IPS DF 6.9 (cell line): Measurements from ENCODE around the gene MGAT3.

Experiments used
- DNase-seq: peaks from one replicate; pipeline ENCODE4 v3.0.0-alpha.2; 2013; ENCODE audit warnings: low read depth, low spot score
- H3K27ac ChIP-seq: one replicate; pipeline ENCODE4 v1.5.1; 2013; ENCODE audit warnings: low read length, control low read depth
- H3K27me3 ChIP-seq: 2 replicates; pipeline ENCODE4 v1.6.1; 2013; ENCODE audit warnings: mild to moderate bottlenecking, low read length; ENCODE audit not compliant: control insufficient read depth, insufficient read depth
- H3K36me3 ChIP-seq: 2 replicates; pipeline ENCODE4 v1.6.1; 2013; ENCODE audit warnings: low read length; ENCODE audit not compliant: control insufficient read depth, insufficient read depth
- H3K4me1 ChIP-seq: 2 replicates; pipeline ENCODE4 v1.6.1; 2013; ENCODE audit warnings: low read length; ENCODE audit not compliant: control insufficient read depth, insufficient read depth
- H3K4me3 ChIP-seq: 2 replicates; pipeline ENCODE4 v1.5.1; 2013; ENCODE audit warnings: mild to moderate bottlenecking, low read length
- H3K9me3 ChIP-seq: 2 replicates; pipeline ENCODE4 v1.6.1; 2013; ENCODE audit warnings: low read length, inconsistent platforms; ENCODE audit not compliant: control insufficient read depth, insufficient read depth
- WGBS: extraction: QIAGEN DNeasy Blood & Tissue Kit; methylation state at CpG from one replicate; pipeline ENCODE4 v1.1.7; 2013; ENCODE audit warnings: mixed read lengths, missing lambda C conversion rate; ENCODE audit not compliant: insufficient read length, insufficient coverage; 5-methylcytosine and 5-hydroxymethylcytosine counted together

Gene MGAT3

GRCh38 chr22:39416319-39416718 lies 40.5 kb upstream of the MGAT3 start:
- Histone ChIP-seq H3K4me1 (no peaks in the 10 kb centered on the region; the same call in 1 of the 2 replicates), H3K4me3 (no peak overlapping the region), H3K27ac (no peak overlapping the region), H3K9me3 (no peaks in the 10 kb centered on the region), H3K27me3 (no peaks in the 10 kb centered on the region), H3K36me3 (peaks cover 27% of the 10 kb centered on the region)
- DNase-seq = no peak
- WGBS = no CpG with 5 or more reads among the region's 7 CpGs

- Histone ChIP-seq H3K27ac (no peak overlapping the region), H3K4me1 (no peaks in the 10 kb centered on the region; the same call in 1 of the 2 replicates), H3K27me3 (no peaks in the 10 kb centered on the region), H3K4me3 (no peak overlapping the region), H3K9me3 (no peaks in the 10 kb centered on the region), H3K36me3 (peaks cover 31% of the 10 kb centered on the region)
- WGBS = no CpG with 5 or more reads among the region's 12 CpGs
- no peak for DNase-seq
These were observed 39.2 kb upstream of the MGAT3 start for GRCh38 chr22:39417641-39418040.

GRCh38 chr22:39418696-39419095 lies 38.1 kb upstream of the MGAT3 start:
- H3K27ac ChIP-seq = no peak overlapping the region
- no peaks in the 10 kb centered on the region; the same call in 1 of the 2 replicates for H3K4me1 ChIP-seq
- no CpG with 5 or more reads among the region's 12 CpGs for WGBS
- H3K36me3 ChIP-seq = peaks cover 32% of the 10 kb centered on the region
- no peaks in the 10 kb centered on the region for H3K9me3 ChIP-seq
- H3K4me3 ChIP-seq = no peak overlapping the region
- H3K27me3 ChIP-seq = no peaks in the 10 kb centered on the region
- no peak for DNase-seq

GRCh38 chr22:39419096-39419495 lies 37.7 kb upstream of the MGAT3 start:
- Histone ChIP-seq H3K27ac (no peak overlapping the region), H3K36me3 (peaks cover 32% of the 10 kb centered on the region), H3K9me3 (no peaks in the 10 kb centered on the region), H3K27me3 (no peaks in the 10 kb centered on the region), H3K4me3 (no peak overlapping the region), H3K4me1 (no peaks in the 10 kb centered on the region; the same call in 1 of the 2 replicates)
- no CpG with 5 or more reads among the region's 6 CpGs for WGBS
- no peak for DNase-seq

- no peak for DNase-seq
- no CpG with 5 or more reads among the region's 5 CpGs for WGBS
- H3K9me3 ChIP-seq = no peaks in the 10 kb centered on the region
- no peak overlapping the region for H3K4me3 ChIP-seq
- no peaks in the 10 kb centered on the region; the same call in 1 of the 2 replicates for H3K4me1 ChIP-seq
- peaks cover 32% of the 10 kb centered on the region for H3K36me3 ChIP-seq
- no peak overlapping the region for H3K27ac ChIP-seq
- no peaks in the 10 kb centered on the region for H3K27me3 ChIP-seq
These were observed 36.9 kb upstream of the MGAT3 start for GRCh38 chr22:39419911-39420310.

GRCh38 chr22:39421691-39422090 lies 35.1 kb upstream of the MGAT3 start:
- no peaks in the 10 kb centered on the region for H3K9me3 ChIP-seq
- H3K27ac ChIP-seq = no peak overlapping the region
- H3K27me3 ChIP-seq = no peaks in the 10 kb centered on the region
- H3K4me3 ChIP-seq = no peak overlapping the region
- no peak for DNase-seq
- H3K4me1 ChIP-seq = peaks cover 2% of the 10 kb centered on the region; the same call in 1 of the 2 replicates
- peaks cover 27% of the 10 kb centered on the region for H3K36me3 ChIP-seq
- no CpG with 5 or more reads among the region's 11 CpGs for WGBS

- Histone ChIP-seq H3K27me3 (no peaks in the 10 kb centered on the region), H3K9me3 (no peaks in the 10 kb centered on the region), H3K4me3 (no peak overlapping the region), H3K36me3 (peaks cover 25% of the 10 kb centered on the region), H3K27ac (no peak overlapping the region), H3K4me1 (peaks cover 2% of the 10 kb centered on the region; the same call in 1 of the 2 replicates)
- WGBS = no CpG with 5 or more reads among the region's 7 CpGs
- DNase-seq = no peak
These were observed 34.7 kb upstream of the MGAT3 start for GRCh38 chr22:39422101-39422500.

- Histone ChIP-seq H3K27me3 (no peaks in the 10 kb centered on the region), H3K27ac (no peak overlapping the region), H3K4me1 (peaks cover 2% of the 10 kb centered on the region), H3K9me3 (no peaks in the 10 kb centered on the region), H3K4me3 (no peak overlapping the region), H3K36me3 (peaks cover 25% of the 10 kb centered on the region)
- no peak for DNase-seq
- no CpG with 5 or more reads among the region's 6 CpGs for WGBS
These were observed 34.1 kb upstream of the MGAT3 start for GRCh38 chr22:39422721-39423120.

GRCh38 chr22:39423976-39424375 lies 32.8 kb upstream of the MGAT3 start:
- no CpG with 5 or more reads among the region's 3 CpGs for WGBS
- Histone ChIP-seq H3K27me3 (no peaks in the 10 kb centered on the region), H3K4me1 (peaks cover 11% of the 10 kb centered on the region), H3K36me3 (peaks cover 25% of the 10 kb centered on the region), H3K4me3 (no peak overlapping the region), H3K27ac (no peak overlapping the region), H3K9me3 (no peaks in the 10 kb centered on the region)
- DNase-seq = no peak

- WGBS = no CpG with 5 or more reads among the region's 20 CpGs
- H3K27ac ChIP-seq = no peak overlapping the region
- no peaks in the 10 kb centered on the region for H3K9me3 ChIP-seq
These were observed 30.3 kb upstream of the MGAT3 start for GRCh38 chr22:39426380-39427043.

More at GRCh38 chr22:39426380-39427043, 30.3 kb upstream of the MGAT3 start:
- Histone ChIP-seq H3K4me3 (no peak overlapping the region), H3K27me3 (no peaks in the 10 kb centered on the region), H3K36me3 (peaks cover 10% of the 10 kb centered on the region), H3K4me1 (peaks cover 13% of the 10 kb centered on the region)
- DNase-seq = no peak
